Neural cell (in vitro differentiated cells): Measurements from ENCODE around the gene DROSHA. TPM values are rescaled to one million over a fixed set of nuclear protein-coding genes. Genes with fewer than 3 reads are reported as not detected.

Experiments
- H2AFZ ChIP-seq: fragments of 200-600, 300-800 bp; sonication (generic), shearing (Covaris generic); 2 replicates; pipeline ENCODE4 v1.6.0; 2014; ENCODE audit warnings: low read depth, mild to moderate bottlenecking, antibody characterized with exemption, low read length, moderate library complexity
- H3F3A ChIP-seq: fragments of 200-600 bp; shearing (Covaris generic); 2 replicates; pipeline ENCODE4 v1.6.1; 2016; ENCODE audit warnings: mild to moderate bottlenecking, moderate library complexity, mixed read lengths, antibody characterized with exemption, low read length; ENCODE audit not compliant: insufficient read depth, poor library complexity, severe bottlenecking
- H3K27ac ChIP-seq: fragments of 200-600, 300-800 bp; sonication (generic), shearing (Covaris generic); 2 replicates; pipeline ENCODE4 v1.5.1; 2014; ENCODE audit warnings: mild to moderate bottlenecking, low read length, moderate library complexity
- H3K27me3 ChIP-seq: fragments of 300-800, 200-600 bp; sonication (generic), shearing (Covaris generic); 2 replicates; pipeline ENCODE4 v1.6.0; 2014; ENCODE audit warnings: mild to moderate bottlenecking, low read depth, low read length, moderate library complexity; ENCODE audit not compliant: insufficient read depth
- H3K36me3 ChIP-seq: fragments of 300-800, 200-600 bp; sonication (generic), shearing (Covaris generic); 2 replicates; pipeline ENCODE4 v1.5.1; 2014; ENCODE audit warnings: mild to moderate bottlenecking, antibody characterized with exemption, low read length, moderate library complexity; ENCODE audit not compliant: insufficient read depth
- H3K4me2 ChIP-seq: fragments of 300-800, 200-600 bp; sonication (generic), shearing (Covaris generic); 2 replicates; pipeline ENCODE4 v1.6.0; 2014; ENCODE audit warnings: mild to moderate bottlenecking, low read length
- H3K4me3 ChIP-seq: fragments of 300-800, 200-600 bp; sonication (generic), shearing (Covaris generic); 2 replicates; pipeline ENCODE4 v1.5.1; 2014; ENCODE audit warnings: mild to moderate bottlenecking, low read length, moderate library complexity
- H3K79me2 ChIP-seq: fragments of 200-600 bp; shearing (Covaris generic); replicated peaks from 2 replicates; pipeline ENCODE4 v1.6.0; 2014; ENCODE audit warnings: mild to moderate bottlenecking, low read length, moderate library complexity; ENCODE audit not compliant: insufficient read depth
- H3K9ac ChIP-seq: fragments of 300-800, 200-600 bp; sonication (generic), shearing (Covaris generic); 2 replicates; pipeline ENCODE4 v1.6.1; 2016; ENCODE audit warnings: mild to moderate bottlenecking, low read length, mixed read lengths
- H3K9me2 ChIP-seq: fragments of 200-600 bp; shearing (Covaris generic); 2 replicates; pipeline ENCODE4 v1.6.1; 2016; ENCODE audit warnings: mild to moderate bottlenecking, low read length, mixed read lengths; ENCODE audit not compliant: insufficient read depth
- H3K9me3 ChIP-seq: fragments of 200-600, 300-800 bp; sonication (generic), shearing (Covaris generic); 2 replicates; pipeline ENCODE4 v1.6.1; 2016; ENCODE audit warnings: mild to moderate bottlenecking, mixed run types, low read length, moderate library complexity, mixed read lengths
- H4K20me1 ChIP-seq: fragments of 200-600 bp; shearing (Covaris generic); 2 replicates; pipeline ENCODE4 v1.6.1; 2016; ENCODE audit warnings: mild to moderate bottlenecking, mixed run types; ENCODE audit not compliant: insufficient read depth
- EP300 ChIP-seq: fragments of 450-650 bp; conservative IDR thresholded peaks from 2 replicates; pipeline ENCODE4 v1.6.1; 2014; ENCODE audit warnings: antibody characterized with exemption, mild to moderate bottlenecking, moderate library complexity; ENCODE audit not compliant: poor library complexity, severe bottlenecking
- EZH2 ChIP-seq: fragments of 200-600, 300-800 bp; shearing (Covaris generic), sonication (generic); IDR thresholded peaks from 2 replicates; pipeline ENCODE4 v1.6.1; 2014; ENCODE audit warnings: antibody characterized with exemption, low read length, borderline replicate concordance, mild to moderate bottlenecking; ENCODE audit not compliant: insufficient read depth, poor library complexity, severe bottlenecking
- MXI1 ChIP-seq: fragments of 450-650 bp; conservative IDR thresholded peaks from 2 replicates; pipeline ENCODE4 v1.6.1; 2014; ENCODE audit warnings: antibody characterized with exemption, mild to moderate bottlenecking; ENCODE audit not compliant: poor library complexity, severe bottlenecking
- POLR2AphosphoS5 ChIP-seq: IDR thresholded peaks from 2 replicates; pipeline ENCODE4 v1.6.1; 2012
- RAD21 ChIP-seq: fragments of 450-650 bp; conservative IDR thresholded peaks from 2 replicates; pipeline ENCODE4 v1.6.1; 2014; ENCODE audit warnings: antibody characterized with exemption, mild to moderate bottlenecking, moderate library complexity
- REST ChIP-seq: IDR thresholded peaks from 2 replicates; pipeline ENCODE4 v1.6.1; 2012; ENCODE audit warnings: borderline replicate concordance
- SMC3 ChIP-seq: fragments of 450-650 bp; conservative IDR thresholded peaks from 2 replicates; pipeline ENCODE4 v1.6.1; 2014; ENCODE audit warnings: antibody characterized with exemption, mild to moderate bottlenecking, moderate library complexity; ENCODE audit not compliant: poor library complexity
- TAF1 ChIP-seq: IDR thresholded peaks from 2 replicates; pipeline ENCODE4 v1.6.1; 2012; ENCODE audit warnings: low read depth
- polyA plus RNA-seq: library from polyadenylated mRNA; depleted of rRNA; stranded (reverse); fragments of >200 nt; gene quantifications from 2 replicates; pipeline ENCODE4 v1.2.3, GENCODE V29; 2014
- TF ChIP-seq, protein P1 (sequence below): fragments of 450-650 bp; IDR thresholded peaks from 2 replicates; pipeline ENCODE4 v1.5.1; 2014; ENCODE audit warnings: antibody characterized with exemption, mild to moderate bottlenecking, moderate library complexity; ENCODE audit not compliant: poor library complexity, severe bottlenecking

DROSHA gene
- polyA plus RNA-seq, 1 donor from 2014 or later = 88.5 TPM

DNA sequence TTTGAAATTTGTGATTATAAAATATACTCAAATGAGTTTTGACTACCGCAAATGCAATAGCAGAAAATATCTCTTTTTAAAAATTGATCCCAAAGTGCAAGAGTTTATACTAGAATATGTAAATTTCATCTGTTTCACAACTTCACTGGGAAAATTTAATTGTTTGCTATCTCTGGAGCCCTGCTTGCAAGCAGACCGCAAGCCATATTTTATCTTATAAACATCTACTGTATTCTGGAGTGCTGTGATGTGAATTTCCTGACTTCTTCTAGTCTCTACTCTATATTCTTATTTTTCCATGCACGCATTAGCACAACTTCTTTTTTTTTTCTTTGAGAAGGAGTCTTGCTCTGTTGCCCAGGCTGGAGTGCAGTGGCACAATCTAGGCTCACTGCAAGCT is 98.7 kb downstream of the DROSHA start:
- no peak overlapping the region for H3K4me2 ChIP-seq
- TF ChIP-seq, protein P1, sequence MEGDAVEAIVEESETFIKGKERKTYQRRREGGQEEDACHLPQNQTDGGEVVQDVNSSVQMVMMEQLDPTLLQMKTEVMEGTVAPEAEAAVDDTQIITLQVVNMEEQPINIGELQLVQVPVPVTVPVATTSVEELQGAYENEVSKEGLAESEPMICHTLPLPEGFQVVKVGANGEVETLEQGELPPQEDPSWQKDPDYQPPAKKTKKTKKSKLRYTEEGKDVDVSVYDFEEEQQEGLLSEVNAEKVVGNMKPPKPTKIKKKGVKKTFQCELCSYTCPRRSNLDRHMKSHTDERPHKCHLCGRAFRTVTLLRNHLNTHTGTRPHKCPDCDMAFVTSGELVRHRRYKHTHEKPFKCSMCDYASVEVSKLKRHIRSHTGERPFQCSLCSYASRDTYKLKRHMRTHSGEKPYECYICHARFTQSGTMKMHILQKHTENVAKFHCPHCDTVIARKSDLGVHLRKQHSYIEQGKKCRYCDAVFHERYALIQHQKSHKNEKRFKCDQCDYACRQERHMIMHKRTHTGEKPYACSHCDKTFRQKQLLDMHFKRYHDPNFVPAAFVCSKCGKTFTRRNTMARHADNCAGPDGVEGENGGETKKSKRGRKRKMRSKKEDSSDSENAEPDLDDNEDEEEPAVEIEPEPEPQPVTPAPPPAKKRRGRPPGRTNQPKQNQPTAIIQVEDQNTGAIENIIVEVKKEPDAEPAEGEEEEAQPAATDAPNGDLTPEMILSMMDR = no peak
- TF ChIP-seq RAD21 = no peak
- no peak for TF ChIP-seq REST
- TF ChIP-seq EZH2 = no peak
- no peak for TF ChIP-seq POLR2AphosphoS5
- TF ChIP-seq SMC3 = no peak
- no peak for TF ChIP-seq TAF1
- no peaks in the 10 kb centered on the region for H4K20me1 ChIP-seq
- H3K9me2 ChIP-seq = no peaks in the 10 kb centered on the region
- H3F3A ChIP-seq = no peaks in the 10 kb centered on the region
- H3K36me3 ChIP-seq = peaks cover 7% of the 10 kb centered on the region
- no peak overlapping the region for H2AFZ ChIP-seq
- no peaks in the 10 kb centered on the region for H3K9me3 ChIP-seq
- H3K9ac ChIP-seq = no peak overlapping the region
- no peak overlapping the region for H3K27ac ChIP-seq
- no peak overlapping the region for H3K4me3 ChIP-seq
- no peaks in the 10 kb centered on the region for H3K27me3 ChIP-seq
- H3K79me2 ChIP-seq = no peaks in the 10 kb centered on the region

DNA sequence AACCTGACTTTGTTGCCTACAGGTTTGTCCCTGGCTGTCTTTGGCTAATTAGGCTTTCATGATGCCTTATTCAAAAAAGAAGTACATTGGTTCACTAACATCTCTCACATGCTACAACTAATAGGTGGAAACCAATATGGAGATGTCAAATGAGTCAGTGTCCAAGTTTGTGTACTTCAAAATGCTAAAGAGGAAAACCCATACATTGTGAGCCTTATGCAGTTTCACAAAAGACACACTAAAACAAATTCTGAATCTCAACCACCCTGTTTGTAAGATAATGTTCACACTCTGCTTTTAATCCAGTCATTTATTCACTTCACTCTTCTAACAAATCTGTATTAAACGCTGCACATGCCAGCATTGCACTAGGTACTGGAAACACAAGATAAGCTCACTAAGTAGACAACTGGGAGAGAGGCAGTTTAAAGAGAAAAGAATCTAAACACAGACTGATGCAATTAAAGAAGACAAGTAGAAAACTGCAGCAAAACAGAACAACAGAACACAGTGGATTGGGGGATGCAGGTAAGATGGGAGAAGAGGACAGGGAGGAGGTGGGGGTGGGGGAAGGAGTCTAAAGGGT is 104.1 kb downstream of the DROSHA start:
- Histone ChIP-seq H3K9ac (no peak overlapping the region), H3K4me2 (no peak overlapping the region)
- TF ChIP-seq MXI1 (no peak), EP300 (no peak), REST (no peak), POLR2AphosphoS5 (no peak), EZH2 (no peak), RAD21 (no peak), SMC3 (no peak), TAF1 (no peak)
- TF ChIP-seq, protein P1 = no peak

More for the DNA sequence above, 104.1 kb downstream of the DROSHA start:
- no peak overlapping the region for H3K4me3 ChIP-seq
- H3K9me2 ChIP-seq = no peaks in the 10 kb centered on the region
- H3F3A ChIP-seq = no peaks in the 10 kb centered on the region
- no peak overlapping the region for H2AFZ ChIP-seq
- H3K9me3 ChIP-seq = no peaks in the 10 kb centered on the region
- no peaks in the 10 kb centered on the region for H3K79me2 ChIP-seq
- H3K27ac ChIP-seq = no peak overlapping the region
- peaks cover 7% of the 10 kb centered on the region for H3K36me3 ChIP-seq
- no peaks in the 10 kb centered on the region for H3K27me3 ChIP-seq
- no peaks in the 10 kb centered on the region for H4K20me1 ChIP-seq
